Retinal pigment epithelial cell (primary cell): Measurements from ENCODE around the gene ARHGDIB.

Experiments used
- DNase-seq: peaks from one replicate; pipeline ENCODE4 v3.0.0-alpha.2; 2010; ENCODE audit warnings: low read depth
- H3K4me3 ChIP-seq: 2 replicates; pipeline ENCODE4 v1.5.1; 2011; ENCODE audit warnings: mild to moderate bottlenecking, low read length, control low read depth, moderate library complexity
- CTCF ChIP-seq: conservative IDR thresholded peaks from 2 replicates; pipeline ENCODE4 v1.5.1; 2011; ENCODE audit warnings: low read depth, low read length, control low read depth, inconsistent platforms

Gene ARHGDIB

DNA sequence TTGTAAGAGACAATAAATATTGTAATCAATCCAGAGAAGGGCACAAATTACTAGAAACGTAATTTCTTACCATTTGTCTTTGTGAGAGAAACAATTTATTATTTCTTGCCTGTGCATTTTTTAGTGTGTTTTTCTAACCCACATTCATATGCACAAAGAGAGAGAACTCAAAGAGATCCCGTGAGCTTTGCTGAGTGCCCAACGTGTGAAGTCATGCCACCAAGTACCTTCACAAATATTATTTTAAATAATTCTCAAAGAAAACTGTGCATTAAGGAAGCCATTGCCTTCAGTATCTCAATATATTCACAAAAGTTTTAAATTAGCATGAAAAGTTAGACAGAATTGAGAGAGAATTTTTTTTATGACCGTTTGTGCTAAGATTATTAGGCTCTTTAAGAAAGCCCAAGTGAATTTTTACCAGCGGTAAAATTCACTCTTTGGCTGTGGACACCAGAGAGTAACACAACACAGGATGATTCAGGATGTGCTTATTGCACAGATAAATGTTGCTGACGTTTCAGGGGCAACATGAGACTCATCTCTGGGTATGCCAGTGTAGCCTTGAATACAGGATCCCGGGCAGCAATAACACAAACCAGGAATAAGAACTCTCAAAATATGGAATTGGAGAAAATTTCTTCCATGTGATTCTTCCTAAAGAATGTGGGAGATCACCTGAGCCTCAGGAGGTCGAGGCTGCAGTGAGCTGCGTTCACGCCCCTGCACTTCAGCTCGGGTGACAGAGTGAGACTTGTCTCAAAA, 2.9 kb downstream of the ARHGDIB start:
- no peak overlapping the region for H3K4me3 ChIP-seq
- TF ChIP-seq CTCF = no peak
- DNase-seq = no peak

- TF ChIP-seq CTCF = no peak
- DNase-seq = no peak
- no peak overlapping the region for H3K4me3 ChIP-seq
Measured at GRCh38 chr12:14957551-14958168, 3.7 kb downstream of the ARHGDIB start.

DNA sequence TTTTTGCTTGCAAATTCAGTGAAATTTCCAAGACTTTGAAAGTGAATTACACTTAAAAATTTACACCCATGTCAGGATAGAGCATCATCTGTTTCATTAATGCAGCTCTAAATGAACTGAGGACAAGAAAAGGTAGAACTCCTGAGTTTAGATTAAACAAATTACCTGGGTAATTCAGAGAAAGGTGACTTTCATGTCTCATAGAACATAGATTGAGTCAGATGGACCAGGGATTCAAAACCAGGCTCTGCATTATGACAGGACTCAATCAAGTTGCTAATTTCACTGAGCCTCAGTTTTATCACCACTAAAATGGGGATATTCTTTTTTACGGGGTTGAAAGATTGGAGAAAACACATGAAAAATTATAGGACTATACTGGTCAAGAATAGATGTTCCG, 4.5 kb downstream of the ARHGDIB start:
- TF ChIP-seq CTCF = no peak
- no peak overlapping the region for H3K4me3 ChIP-seq
- no peak for DNase-seq

- TF ChIP-seq CTCF = no peak
- no peak overlapping the region for H3K4me3 ChIP-seq
- DNase-seq = no peak
Measured at GRCh38 chr12:14956024-14956891, 5.1 kb downstream of the ARHGDIB start.

GRCh38 chr12:14954269-14954668, 7.1 kb downstream of the ARHGDIB start:
- TF ChIP-seq CTCF = no peak
- no peak for DNase-seq
- no peak overlapping the region for H3K4me3 ChIP-seq

- TF ChIP-seq CTCF = no peak
- DNase-seq = no peak
- H3K4me3 ChIP-seq = no peak overlapping the region
Measured at GRCh38 chr12:14953752-14954151, 7.6 kb downstream of the ARHGDIB start.
